Endothelial cell of umbilical vein (primary cell): ENCODE measurements around the gene FBXW11.
A peak's percentile ranks its signal among the peaks of the same experiment; 100 is the strongest.

Experiments used
- EZH2 ChIP-seq: IDR thresholded peaks from 2 replicates; pipeline ENCODE4 v1.6.1; 2012; ENCODE audit warnings: borderline replicate concordance, low read depth, mild to moderate bottlenecking, moderate library complexity, low read length, inconsistent platforms; ENCODE audit not compliant: severe bottlenecking
- JUN ChIP-seq: IDR thresholded peaks from 2 replicates; pipeline ENCODE4 v1.6.1; 2011; ENCODE audit warnings: borderline replicate concordance, low read depth; ENCODE audit not compliant: insufficient read length, insufficient read depth
- POLR2A ChIP-seq: IDR thresholded peaks from 2 replicates; pipeline ENCODE4 v1.6.1; 2012; ENCODE audit warnings: low read depth, mild to moderate bottlenecking, control low read depth, low read length
- POLR2AphosphoS5 ChIP-seq: IDR thresholded peaks from 2 replicates; pipeline ENCODE4 v1.6.1; 2012; ENCODE audit warnings: low read depth, mild to moderate bottlenecking, control low read depth, low read length, moderate library complexity; ENCODE audit not compliant: insufficient read depth
- TF ChIP-seq, protein P1 (sequence below), 2 donors: IDR thresholded peaks; 1 replicate in 1 of 2; 2 replicates in 1 of 2; pipeline ENCODE4 v1.5.1; 2011; ENCODE audit warnings: low read length in 2 of 2, mild to moderate bottlenecking in 2 of 2, moderate library complexity in 2 of 2, control low read depth in 1 of 2, inconsistent platforms in 1 of 2, low read depth in 1 of 2; ENCODE audit not compliant: insufficient read depth in 1 of 2; ENCODE audit errors: extremely low read depth in 1 of 2

GRCh38 chr5:171954721-171955120 lies 51.7 kb downstream of the FBXW11 start:
- peak; percentile 29 for TF ChIP-seq JUN
- TF ChIP-seq, protein P1, sequence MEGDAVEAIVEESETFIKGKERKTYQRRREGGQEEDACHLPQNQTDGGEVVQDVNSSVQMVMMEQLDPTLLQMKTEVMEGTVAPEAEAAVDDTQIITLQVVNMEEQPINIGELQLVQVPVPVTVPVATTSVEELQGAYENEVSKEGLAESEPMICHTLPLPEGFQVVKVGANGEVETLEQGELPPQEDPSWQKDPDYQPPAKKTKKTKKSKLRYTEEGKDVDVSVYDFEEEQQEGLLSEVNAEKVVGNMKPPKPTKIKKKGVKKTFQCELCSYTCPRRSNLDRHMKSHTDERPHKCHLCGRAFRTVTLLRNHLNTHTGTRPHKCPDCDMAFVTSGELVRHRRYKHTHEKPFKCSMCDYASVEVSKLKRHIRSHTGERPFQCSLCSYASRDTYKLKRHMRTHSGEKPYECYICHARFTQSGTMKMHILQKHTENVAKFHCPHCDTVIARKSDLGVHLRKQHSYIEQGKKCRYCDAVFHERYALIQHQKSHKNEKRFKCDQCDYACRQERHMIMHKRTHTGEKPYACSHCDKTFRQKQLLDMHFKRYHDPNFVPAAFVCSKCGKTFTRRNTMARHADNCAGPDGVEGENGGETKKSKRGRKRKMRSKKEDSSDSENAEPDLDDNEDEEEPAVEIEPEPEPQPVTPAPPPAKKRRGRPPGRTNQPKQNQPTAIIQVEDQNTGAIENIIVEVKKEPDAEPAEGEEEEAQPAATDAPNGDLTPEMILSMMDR (IDR thresholded peaks at IDR 0.05; ENCODE audit: extremely low read depth in 1 of 2, insufficient read depth in 1 of 2, low read depth in 1 of 2, low read length in 2 of 2), result no peak
- no peak for TF ChIP-seq EZH2
- no peak for TF ChIP-seq POLR2AphosphoS5
- TF ChIP-seq POLR2A, result no peak
